Stomach (tissue), 19 donors: ENCODE data around the gene DNAJC10. TPM values are rescaled to one million over a fixed set of nuclear protein-coding genes. Genes with fewer than 3 reads are reported as not detected.
A peak's percentile ranks its signal among the peaks of the same experiment; 100 is the strongest.

Source experiments
- DNase-seq, 2 donors: peaks; one replicate each; pipeline versions ENCODE4 v3.0.0 to v3.0.0-alpha.2; 2013 to 2019
- H3K27ac ChIP-seq, 5 donors: fragments of 200-600 bp in 4 of 5; sonication (generic) in 4 of 5; one replicate each; pipeline ENCODE4 v1.5.1; 2013 to 2019; ENCODE audit warnings: mild to moderate bottlenecking in 1 of 5, moderate library complexity in 1 of 5
- H3K27me3 ChIP-seq, 3 donors: fragments of 200-600 bp; sonication (generic); one replicate each; pipeline ENCODE4 v1.5.1; 2017 to 2019; ENCODE audit warnings: mixed run types in 1 of 3
- H3K36me3 ChIP-seq, 4 donors: fragments of 200-600 bp; sonication (generic); 1 replicate in 3 of 4; 2 replicates in 1 of 4; pipeline ENCODE4 v1.5.1; 2016 to 2019
- H3K4me1 ChIP-seq, 4 donors: fragments of 200-600 bp; sonication (generic); one replicate each; pipeline ENCODE4 v1.5.1; 2016 to 2019
- H3K4me3 ChIP-seq, 4 donors: fragments of 200-600 bp; sonication (generic) in 3 of 4; one replicate each; pipeline ENCODE4 v1.5.1; 2016 to 2019; ENCODE audit warnings: mild to moderate bottlenecking in 1 of 4
- H3K9me3 ChIP-seq, 4 donors: fragments of 200-600 bp; sonication (generic); one replicate each; pipeline ENCODE4 v1.5.1; 2016 to 2019
- EP300 ChIP-seq: sonication (generic); formaldehyde crosslinking; IDR thresholded peaks from one replicate; pipeline ENCODE4 v1.6.1; 2017; ENCODE audit warnings: antibody characterized with exemption
- POLR2A ChIP-seq, 4 donors: fragments of 450-650 bp; IDR thresholded peaks; one replicate each; pipeline ENCODE4 v1.6.1; 2016; ENCODE audit warnings: antibody characterized with exemption in 4 of 4, control low read depth in 2 of 4, mild to moderate bottlenecking in 1 of 4, moderate library complexity in 1 of 4
- POLR2AphosphoS5 ChIP-seq, 3 donors: sonication (generic); formaldehyde crosslinking; IDR thresholded peaks; one replicate each; pipeline ENCODE4 v1.6.1; 2016; ENCODE audit warnings: antibody characterized with exemption in 3 of 3
- WGBS, 5 donors: extraction: QIAGEN DNeasy Blood & Tissue Kit in 3 of 5; methylation state at CpG; one replicate each; pipeline versions ENCODE4 v1.1.5 to v1.1.7; 2013 to 2018; 5-methylcytosine and 5-hydroxymethylcytosine counted together
- intact Hi-C: fragments of 100-400 bp; cut with DNase I; formaldehyde crosslinking; loops from one replicate; pipeline ENCODE4 v1.15.1; 2023; ENCODE audit warnings: low total_unique reads
- long read RNA-seq, 10 donors: transcript quantifications; one replicate each; lab custom pipeline, GENCODE V29; 2026
- polyA plus RNA-seq, 3 donors: library from polyadenylated mRNA; stranded (reverse); fragments of 200-250 nt; gene quantifications; one replicate each; pipeline ENCODE4 v1.2.3, GENCODE V29; 2013
- total RNA-seq, 5 donors: library from RNA; depleted of rRNA; stranded (reverse); fragments of >200 nt; gene quantifications; one replicate each; pipeline versions ENCODE4 v1.1.0 to v1.2.3, GENCODE V29; 2014 to 2016
- TF ChIP-seq, protein P1 (sequence below), 7 experiments: fragments of 450-650 bp in 4 of 7; fragments of 200-600 bp in 3 of 7; sonication (generic) in 3 of 7; IDR thresholded peaks; one replicate each; pipeline ENCODE4 v1.5.1; 2016 to 2019; ENCODE audit warnings: antibody characterized with exemption in 7 of 7, control low read depth in 2 of 7, mild to moderate bottlenecking in 1 of 7
- donor health status: healthy with polysubstance abuse.
- donor health status: Bipolar disorder and iron deficiency.
- donor health status: healthy.

The DNAJC10 gene, protein sequence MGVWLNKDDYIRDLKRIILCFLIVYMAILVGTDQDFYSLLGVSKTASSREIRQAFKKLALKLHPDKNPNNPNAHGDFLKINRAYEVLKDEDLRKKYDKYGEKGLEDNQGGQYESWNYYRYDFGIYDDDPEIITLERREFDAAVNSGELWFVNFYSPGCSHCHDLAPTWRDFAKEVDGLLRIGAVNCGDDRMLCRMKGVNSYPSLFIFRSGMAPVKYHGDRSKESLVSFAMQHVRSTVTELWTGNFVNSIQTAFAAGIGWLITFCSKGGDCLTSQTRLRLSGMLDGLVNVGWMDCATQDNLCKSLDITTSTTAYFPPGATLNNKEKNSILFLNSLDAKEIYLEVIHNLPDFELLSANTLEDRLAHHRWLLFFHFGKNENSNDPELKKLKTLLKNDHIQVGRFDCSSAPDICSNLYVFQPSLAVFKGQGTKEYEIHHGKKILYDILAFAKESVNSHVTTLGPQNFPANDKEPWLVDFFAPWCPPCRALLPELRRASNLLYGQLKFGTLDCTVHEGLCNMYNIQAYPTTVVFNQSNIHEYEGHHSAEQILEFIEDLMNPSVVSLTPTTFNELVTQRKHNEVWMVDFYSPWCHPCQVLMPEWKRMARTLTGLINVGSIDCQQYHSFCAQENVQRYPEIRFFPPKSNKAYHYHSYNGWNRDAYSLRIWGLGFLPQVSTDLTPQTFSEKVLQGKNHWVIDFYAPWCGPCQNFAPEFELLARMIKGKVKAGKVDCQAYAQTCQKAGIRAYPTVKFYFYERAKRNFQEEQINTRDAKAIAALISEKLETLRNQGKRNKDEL
- 100 to 1,000 TPM in 1 of 5 donors, 10 to 100 TPM in 3, 1 to 10 TPM in 1; 7.6 to 182 (median 37.1) TPM for total RNA-seq
- polyA plus RNA-seq = 10 to 100 TPM; 11.0 to 15.9 (median 12.6) TPM
- long read RNA-seq, donor 1, full-length matches to known transcripts = 3 of 8 reads
- long read RNA-seq, donor 1, partial matches to known transcripts = 5 of 8 reads
- long read RNA-seq, donor 1, other reads (novel, unspliced or antisense) = 0 of 8 reads
- long read RNA-seq, donor 2, full-length matches to known transcripts = 4 of 4 reads
- long read RNA-seq, donor 2, partial matches to known transcripts = 0 of 4 reads
- long read RNA-seq, donor 2, other reads (novel, unspliced or antisense) = 0 of 4 reads
- long read RNA-seq, donor 3, full-length matches to known transcripts = 3 of 11 reads
- long read RNA-seq, donor 3, partial matches to known transcripts = 8 of 11 reads
- long read RNA-seq, donor 3, other reads (novel, unspliced or antisense) = 0 of 11 reads
- long read RNA-seq, donor 4 = 0 reads
- long read RNA-seq, donor 5, full-length matches to known transcripts = 4 of 9 reads
- long read RNA-seq, donor 5, partial matches to known transcripts = 5 of 9 reads
- long read RNA-seq, donor 5, other reads (novel, unspliced or antisense) = 0 of 9 reads
- long read RNA-seq, donor 6 = 0 reads
- long read RNA-seq, donor 7, full-length matches to known transcripts = 5 of 5 reads
- long read RNA-seq, donor 7, partial matches to known transcripts = 0 of 5 reads
- long read RNA-seq, donor 7, other reads (novel, unspliced or antisense) = 0 of 5 reads
- long read RNA-seq, donor 8, full-length matches to known transcripts = 8 of 17 reads
- long read RNA-seq, donor 8, partial matches to known transcripts = 9 of 17 reads
- long read RNA-seq, donor 8, other reads (novel, unspliced or antisense) = 0 of 17 reads
- long read RNA-seq, donor 9, full-length matches to known transcripts = 2 of 7 reads
- long read RNA-seq, donor 9, partial matches to known transcripts = 5 of 7 reads
- long read RNA-seq, donor 9, other reads (novel, unspliced or antisense) = 0 of 7 reads
- long read RNA-seq, donor 10, full-length matches to known transcripts = 2 of 2 reads
- long read RNA-seq, donor 10, partial matches to known transcripts = 0 of 2 reads
- long read RNA-seq, donor 10, other reads (novel, unspliced or antisense) = 0 of 2 reads

DNA sequence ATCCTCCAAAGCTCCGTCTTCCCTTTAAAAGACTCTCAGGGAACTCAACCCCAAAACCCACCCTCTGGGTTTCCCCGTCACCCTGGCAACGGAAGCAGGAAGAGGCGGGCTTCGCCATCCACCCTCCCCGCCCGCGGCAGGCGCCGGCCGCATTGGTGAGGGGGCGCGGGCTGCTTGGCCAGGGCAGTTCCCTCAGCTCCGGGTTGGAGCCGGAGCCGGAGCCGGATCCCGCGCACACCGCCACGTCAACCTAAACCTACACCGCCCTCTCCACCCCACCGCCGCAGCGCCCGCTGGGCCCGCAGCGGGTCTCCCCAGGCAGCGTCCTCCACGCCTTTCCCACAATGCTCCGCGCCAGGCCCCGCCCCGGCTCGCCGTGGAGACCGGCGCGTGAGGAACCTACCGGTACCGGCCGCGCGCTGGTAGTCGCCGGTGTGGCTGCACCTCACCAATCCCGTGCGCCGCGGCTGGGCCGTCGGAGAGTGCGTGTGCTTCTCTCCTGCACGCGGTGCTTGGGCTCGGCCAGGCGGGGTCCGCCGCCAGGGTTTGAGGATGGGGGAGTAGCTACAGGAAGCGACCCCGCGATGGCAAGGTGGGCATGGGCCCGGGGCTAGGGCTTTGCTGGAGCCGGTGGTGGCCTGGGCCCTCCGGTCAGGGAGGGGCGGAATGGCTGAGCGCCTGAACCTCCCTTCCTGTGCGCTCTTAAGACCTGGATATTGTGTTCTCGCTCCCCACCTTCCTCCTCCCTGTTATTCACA, at the start of gene DNAJC10:
Gene DNAJC10, plus strand, starts transcription at position 366 of the 758 bp plus-strand sequence. CDS start 1,830 bp downstream, outside the sequence.
- Histone ChIP-seq H3K9me3 (no peaks in the 10 kb centered on the region), H3K27ac (peak within 1 kb of the TSS; percentile 88 to 99 (median 92)), H3K27me3 (no peaks in the 10 kb centered on the region), H3K4me3 (peak within 1 kb of the TSS; percentile 73 to 99 (median 92)), H3K4me1 (peaks cover 16 to 46% (median 26%) of the 10 kb centered on the region in 4 donors), H3K36me3 (peaks cover 0 to 13% (median 7%) of the 10 kb centered on the region in 4 donors)
- TF ChIP-seq POLR2A (IDR thresholded peaks at IDR 0.05) = peak in 1 of 4 donors; percentile 56
- no peak for TF ChIP-seq EP300
- TF ChIP-seq, protein P1, sequence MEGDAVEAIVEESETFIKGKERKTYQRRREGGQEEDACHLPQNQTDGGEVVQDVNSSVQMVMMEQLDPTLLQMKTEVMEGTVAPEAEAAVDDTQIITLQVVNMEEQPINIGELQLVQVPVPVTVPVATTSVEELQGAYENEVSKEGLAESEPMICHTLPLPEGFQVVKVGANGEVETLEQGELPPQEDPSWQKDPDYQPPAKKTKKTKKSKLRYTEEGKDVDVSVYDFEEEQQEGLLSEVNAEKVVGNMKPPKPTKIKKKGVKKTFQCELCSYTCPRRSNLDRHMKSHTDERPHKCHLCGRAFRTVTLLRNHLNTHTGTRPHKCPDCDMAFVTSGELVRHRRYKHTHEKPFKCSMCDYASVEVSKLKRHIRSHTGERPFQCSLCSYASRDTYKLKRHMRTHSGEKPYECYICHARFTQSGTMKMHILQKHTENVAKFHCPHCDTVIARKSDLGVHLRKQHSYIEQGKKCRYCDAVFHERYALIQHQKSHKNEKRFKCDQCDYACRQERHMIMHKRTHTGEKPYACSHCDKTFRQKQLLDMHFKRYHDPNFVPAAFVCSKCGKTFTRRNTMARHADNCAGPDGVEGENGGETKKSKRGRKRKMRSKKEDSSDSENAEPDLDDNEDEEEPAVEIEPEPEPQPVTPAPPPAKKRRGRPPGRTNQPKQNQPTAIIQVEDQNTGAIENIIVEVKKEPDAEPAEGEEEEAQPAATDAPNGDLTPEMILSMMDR (IDR thresholded peaks at IDR 0.05) = no peak
- TF ChIP-seq POLR2AphosphoS5 (IDR thresholded peaks at IDR 0.05) = peak; percentile 36 to 94 (median 81)
- 0 to 1% (median 0%) methylated on average over 26 to 69 of the region's 69 CpGs for WGBS, 5 donors
- peak; percentile 88 to 97 for DNase-seq
- intact Hi-C loops = no loop called here

DNA sequence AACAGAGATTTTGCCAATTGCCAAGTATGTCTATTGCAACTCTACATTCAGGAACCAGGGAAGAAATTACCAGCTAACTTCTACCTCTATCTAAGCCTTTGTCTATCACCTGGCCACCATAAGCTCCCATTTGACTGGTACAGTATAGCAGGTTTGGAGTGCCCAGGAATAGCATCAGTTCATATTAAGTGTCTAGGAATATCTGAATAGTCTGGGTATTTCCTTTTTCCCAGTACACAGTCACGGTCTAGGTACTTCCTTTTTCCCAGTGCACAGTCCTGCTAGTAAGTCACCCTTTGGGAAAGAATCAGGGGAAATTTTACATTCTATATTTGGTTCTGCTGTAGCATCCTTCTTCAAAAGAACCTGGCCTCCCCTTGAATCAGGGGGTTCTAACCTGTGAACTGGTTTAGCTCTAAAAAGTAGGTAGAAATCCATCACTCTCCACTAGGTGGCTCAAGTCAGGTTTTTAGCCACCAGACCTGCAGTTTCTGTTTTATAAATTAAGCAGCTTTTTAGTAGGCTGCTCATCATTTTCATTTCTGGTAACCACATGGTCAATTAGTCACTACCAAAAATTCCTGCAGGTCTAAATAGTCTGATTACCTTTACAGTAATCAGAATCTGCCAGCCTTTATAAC, 49.3 kb upstream of the DNAJC10 start:
- TF ChIP-seq POLR2A (IDR thresholded peaks at IDR 0.05) (no peak), EP300 (no peak), POLR2AphosphoS5 (IDR thresholded peaks at IDR 0.05) (no peak)
- TF ChIP-seq, protein P1 (IDR thresholded peaks at IDR 0.05) = peak in 3 of 7 experiments; percentile 28 to 51 (median 44)
- intact Hi-C loops = no loop called here

DNA sequence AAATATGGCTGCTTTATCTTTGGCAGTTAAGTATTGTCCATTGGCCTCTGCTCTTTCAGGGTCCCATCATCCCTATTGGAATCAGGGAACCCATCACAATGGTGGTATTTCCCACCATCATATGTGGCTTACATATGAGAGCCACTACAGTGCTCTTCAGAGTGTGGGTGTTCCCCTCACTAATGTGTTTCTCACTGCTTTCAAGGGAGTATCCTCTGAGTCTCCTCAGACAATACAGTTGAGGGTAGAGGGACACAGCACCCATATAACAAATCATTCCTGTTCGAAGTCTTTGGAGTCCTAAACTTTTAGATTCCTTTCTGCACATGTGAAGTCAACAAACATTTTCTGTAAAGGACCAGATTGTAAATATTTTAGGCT, 48.8 kb upstream of the DNAJC10 start:
- WGBS, 5 donors = 31 to 62% (median 45%) methylated on average over 1 of the region's 1 CpG
- intact Hi-C loops = no loop called here
- Histone ChIP-seq H3K36me3 (no peaks in the 10 kb centered on the region), H3K27ac (no peak overlapping the region), H3K4me1 (no peaks in the 10 kb centered on the region), H3K9me3 (no peaks in the 10 kb centered on the region), H3K4me3 (no peak overlapping the region), H3K27me3 (no peaks in the 10 kb centered on the region)
- no peak for DNase-seq
- no peak for TF ChIP-seq POLR2AphosphoS5 (IDR thresholded peaks at IDR 0.05)
- no peak for TF ChIP-seq POLR2A (IDR thresholded peaks at IDR 0.05)
- TF ChIP-seq, protein P1 (IDR thresholded peaks at IDR 0.05) = no peak
- no peak for TF ChIP-seq EP300

More for the DNA sequence above, 49.3 kb upstream of the DNAJC10 start:
- DNase-seq = peak in 1 of 2 donors; percentile 34
- Histone ChIP-seq H3K4me1 (no peaks in the 10 kb centered on the region), H3K4me3 (no peak overlapping the region), H3K27ac (no peak overlapping the region), H3K9me3 (no peaks in the 10 kb centered on the region), H3K36me3 (no peaks in the 10 kb centered on the region), H3K27me3 (no peaks in the 10 kb centered on the region)
- WGBS, 5 donors = 60 to 85% (median 71%) methylated on average over 1 of the region's 1 CpG
